G401 (cell line): ENCODE measurements around the gene ALX1. TPM values are rescaled to one million over a fixed set of nuclear protein-coding genes. Genes with fewer than 3 reads are reported as not detected.

Experiments
- DNase-seq: peaks from one replicate; pipeline ENCODE4 v3.0.0-alpha.2; 2015; ENCODE audit warnings: low spot score
- in situ Hi-C: cut with HindIII; loops from 2 replicates; pipeline ENCODE4 v1.10.0; 2016; ENCODE audit warnings: low sequenced_read_pairs, mixed read lengths
- total RNA-seq: library from RNA; depleted of rRNA; stranded (reverse); fragments of >200 nt; shearing (Covaris generic); gene quantifications from 2 replicates; pipeline ENCODE4 v1.2.3, GENCODE V29; 2014; rRNA removed

ALX1 gene
- total RNA-seq = 2.0 and 7.9 TPM in 2 replicates

DNA sequence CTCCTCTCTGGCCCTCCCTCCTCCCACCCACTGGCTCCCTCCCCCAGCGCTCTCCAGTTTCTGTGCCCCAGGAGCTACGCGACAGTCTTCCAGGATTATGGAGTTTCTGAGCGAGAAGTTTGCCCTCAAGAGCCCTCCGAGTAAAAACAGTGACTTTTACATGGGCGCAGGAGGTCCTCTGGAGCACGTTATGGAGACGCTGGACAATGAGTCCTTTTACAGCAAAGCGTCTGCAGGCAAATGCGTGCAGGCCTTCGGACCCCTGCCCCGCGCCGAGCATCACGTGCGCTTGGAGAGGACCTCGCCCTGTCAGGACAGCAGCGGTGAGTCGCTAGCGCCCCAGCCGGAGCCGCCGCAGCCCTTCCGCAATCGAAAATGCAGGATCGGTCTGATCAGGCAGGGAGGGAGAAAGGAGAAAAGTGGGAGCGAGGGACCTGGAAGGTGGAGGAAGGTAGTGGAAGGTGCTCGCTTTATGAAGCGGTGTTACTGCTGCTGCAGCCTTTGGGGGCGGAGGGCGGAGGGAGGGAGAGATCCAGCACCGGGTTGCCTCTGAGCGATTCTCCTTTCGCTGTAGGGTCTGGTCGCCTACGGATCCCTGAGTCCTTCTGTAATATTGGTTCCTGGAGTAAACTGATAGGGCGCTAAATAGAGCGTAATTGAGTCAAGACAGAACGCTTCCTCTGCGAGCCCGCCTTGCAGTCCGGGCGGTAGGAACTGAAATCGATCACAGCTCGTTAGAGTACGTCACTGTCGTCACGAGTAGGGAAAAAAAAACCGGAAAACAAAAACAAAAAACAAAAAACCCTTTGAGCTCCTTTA, at the start of gene ALX1:
Gene ALX1 (plus strand): TSS at position 56 of the 819 bp plus-strand sequence. CDS start 42 bp downstream, at position 98.
- in situ Hi-C loops = no loop called here

DNA sequence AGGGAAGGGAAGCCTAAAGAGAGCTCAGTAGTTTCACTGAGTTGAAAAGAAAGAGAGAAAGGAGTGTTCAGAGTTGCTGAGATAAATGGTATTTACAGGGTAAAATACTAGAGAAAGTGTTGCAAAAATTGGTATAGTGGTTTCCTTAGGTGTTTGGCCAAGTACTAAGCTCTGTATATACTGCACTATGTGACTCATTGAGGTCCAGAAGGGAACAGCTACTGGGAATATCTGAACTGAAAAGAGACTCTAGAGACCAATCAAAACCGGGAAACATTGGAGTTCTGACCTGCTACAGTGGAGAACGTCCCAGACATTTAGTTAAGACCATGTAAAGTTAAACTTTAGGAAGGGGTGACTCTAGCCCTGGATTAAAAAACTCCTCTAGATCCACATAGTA, 42.7 kb upstream of the ALX1 start:
- in situ Hi-C loops = no loop called here
- DNase-seq = no peak

More for the DNA sequence above, at the start of gene ALX1:
- DNase-seq = no peak

DNA sequence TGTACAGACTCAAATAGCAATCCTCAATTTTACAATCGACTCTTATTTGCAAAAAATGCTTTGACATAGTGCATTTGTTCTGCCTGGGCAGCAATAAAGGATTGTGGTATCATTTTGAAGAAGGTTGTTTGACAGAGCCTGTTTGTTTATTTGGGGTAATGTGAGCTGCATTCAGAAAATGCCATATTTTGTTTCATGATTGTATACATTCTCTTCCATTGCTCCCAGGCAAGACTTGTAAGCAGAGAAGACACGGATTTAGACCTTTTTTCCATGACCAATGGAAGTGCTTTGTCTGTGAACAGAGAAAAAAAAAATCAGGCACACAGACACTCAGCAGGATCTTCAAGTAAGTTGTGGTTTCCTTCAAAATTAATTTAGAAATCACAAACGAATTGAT, 35.5 kb upstream of the ALX1 start:
- in situ Hi-C loops = no loop called here
- no peak for DNase-seq

DNA sequence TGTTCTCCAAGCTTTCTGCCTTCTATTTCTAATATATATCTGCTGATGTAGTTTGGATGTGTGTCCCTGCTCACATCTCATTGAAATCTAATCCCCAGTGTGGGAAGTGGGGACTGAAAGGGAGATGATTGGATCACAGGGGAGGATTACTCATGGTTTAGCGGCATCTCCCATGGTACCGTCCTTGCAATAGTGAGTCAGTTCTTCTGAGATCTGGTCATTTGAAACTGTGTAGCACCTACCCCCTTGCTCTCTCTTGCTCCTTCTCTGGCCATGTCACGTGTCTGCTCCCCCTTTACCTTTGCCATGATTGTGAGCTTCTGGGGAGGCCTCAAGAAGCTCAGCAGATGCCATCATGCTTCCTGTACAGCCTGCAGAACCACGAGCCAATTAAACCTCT, 26.2 kb upstream of the ALX1 start:
- in situ Hi-C loops = no loop called here
- DNase-seq = no peak

DNA sequence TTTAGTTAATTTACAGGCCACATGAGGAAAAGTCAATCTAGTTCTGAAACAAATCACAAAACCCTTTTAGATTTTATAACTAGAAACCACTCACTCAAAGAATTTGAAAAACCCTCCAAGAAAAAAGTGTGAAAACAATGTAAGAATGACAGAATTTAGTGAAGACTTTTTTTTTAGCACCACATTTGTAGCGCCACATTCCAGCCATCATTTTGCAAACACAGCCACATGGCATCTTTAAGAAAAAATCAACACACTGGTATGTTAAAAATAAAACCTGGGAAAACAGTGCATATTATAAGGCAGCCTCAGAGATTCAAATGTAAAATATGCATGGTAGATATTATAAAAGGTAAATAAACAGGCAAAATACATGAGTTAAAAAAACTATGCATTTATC, 22.3 kb upstream of the ALX1 start:
- no peak for DNase-seq
- in situ Hi-C loops = no loop called here

DNA sequence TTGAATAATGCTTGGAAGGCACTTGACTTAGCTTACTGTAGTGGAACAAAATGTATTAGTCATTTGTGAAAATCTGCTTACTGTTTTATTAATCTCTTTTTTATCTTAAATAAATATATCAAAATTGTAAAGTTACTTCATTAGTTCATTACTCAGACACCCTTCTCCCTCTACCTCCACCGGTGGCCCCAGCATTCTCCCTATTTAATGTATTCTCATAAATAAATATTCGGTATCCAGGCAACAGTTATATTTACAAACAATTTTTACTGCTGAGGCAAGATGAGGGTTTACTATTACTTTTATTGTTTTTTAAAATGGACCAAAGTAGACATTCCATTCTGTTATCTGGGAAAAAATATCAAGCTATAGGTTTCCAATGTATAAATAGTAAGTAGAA, 19.6 kb upstream of the ALX1 start:
- in situ Hi-C loops = no loop called here
- no peak for DNase-seq

DNA sequence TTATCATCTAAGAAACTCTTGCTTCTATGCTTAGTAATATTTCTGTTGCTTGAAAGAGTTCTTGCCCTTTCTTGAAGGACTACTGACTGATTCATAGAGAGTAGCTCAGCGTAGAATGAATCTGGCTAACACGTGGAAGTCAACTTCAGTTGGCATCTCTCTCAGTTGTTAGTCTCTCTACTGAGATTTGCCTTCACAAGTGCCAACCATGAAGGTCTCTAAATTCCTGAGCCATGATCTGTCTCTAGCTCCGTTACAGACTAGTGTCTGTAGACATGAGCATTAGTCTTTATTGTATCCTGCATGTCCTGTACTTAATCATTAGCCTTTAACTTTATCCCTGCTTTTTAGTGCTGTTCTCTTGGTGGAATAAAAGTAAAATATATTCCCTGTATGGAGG, 19.1 kb upstream of the ALX1 start:
- in situ Hi-C loops = no loop called here
- no peak for DNase-seq

- in situ Hi-C loops = no loop called here
- no peak for DNase-seq
Observed at GRCh38 chr12:85266356-85266755, 13.7 kb upstream of the ALX1 start.

- DNase-seq = no peak
Observed at GRCh38 chr12:85273381-85274314, 6.4 kb upstream of the ALX1 start.

DNA sequence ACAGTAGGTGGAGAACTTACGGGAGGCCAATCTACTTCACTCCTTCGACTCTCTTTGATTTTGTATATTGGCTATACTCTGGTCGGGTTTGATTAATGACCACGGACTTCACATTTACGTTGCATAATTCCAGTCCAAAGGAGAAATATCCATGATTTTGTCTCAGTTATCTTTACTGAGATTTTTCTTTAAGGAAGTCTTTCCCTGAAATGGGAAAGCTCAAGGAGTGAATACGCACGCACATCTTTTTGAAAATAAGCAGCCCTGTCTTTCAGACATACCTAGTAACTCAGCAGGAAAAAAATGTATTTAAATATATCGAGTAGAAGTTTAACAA, 5.7 kb upstream of the ALX1 start:
- no peak for DNase-seq
- in situ Hi-C loops = no loop called here

More at GRCh38 chr12:85273381-85274314, 6.4 kb upstream of the ALX1 start:
- in situ Hi-C loops = no loop called here

GRCh38 chr12:85275374-85275773, 4.6 kb upstream of the ALX1 start:
- no peak for DNase-seq
- in situ Hi-C loops = no loop called here

GRCh38 chr12:85277191-85277590, 2.8 kb upstream of the ALX1 start:
- in situ Hi-C loops = no loop called here

DNA sequence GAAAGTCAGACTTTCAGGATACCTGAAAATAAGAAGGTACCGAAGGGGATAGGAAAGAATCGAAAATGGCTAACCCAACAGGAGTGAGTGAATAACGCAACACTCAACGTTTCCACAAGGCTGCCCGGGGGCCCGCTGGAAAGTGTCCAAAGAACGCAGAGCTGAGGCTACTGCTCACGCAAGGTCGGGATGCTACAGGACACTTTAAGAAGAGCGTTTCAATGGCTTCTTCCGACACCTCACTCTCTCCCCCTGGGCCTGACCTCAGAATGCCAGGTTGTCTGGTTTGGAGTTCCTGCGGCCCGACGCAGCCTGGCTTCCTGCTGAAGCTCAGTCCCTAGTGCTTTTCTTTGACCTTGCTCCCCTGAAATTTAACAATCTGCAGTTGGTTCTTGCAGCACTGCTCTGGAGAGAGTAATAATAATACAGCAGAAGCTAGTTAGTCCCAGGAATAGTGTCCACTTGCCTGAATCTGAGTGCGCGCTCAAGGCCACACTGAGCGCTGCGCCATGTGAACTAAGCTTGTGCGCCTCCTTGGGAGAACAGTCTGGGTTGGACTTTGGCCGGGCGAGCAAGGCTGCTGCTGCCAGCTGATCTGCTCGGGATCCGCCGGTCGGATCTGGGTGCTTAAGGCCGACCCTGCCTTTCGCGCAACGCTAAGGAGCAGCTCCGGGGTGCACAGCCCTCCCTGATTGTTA, 2.0 kb upstream of the ALX1 start:
- no peak for DNase-seq
- in situ Hi-C loops = no loop called here

More at GRCh38 chr12:85277191-85277590, 2.8 kb upstream of the ALX1 start:
- DNase-seq = no peak

DNA sequence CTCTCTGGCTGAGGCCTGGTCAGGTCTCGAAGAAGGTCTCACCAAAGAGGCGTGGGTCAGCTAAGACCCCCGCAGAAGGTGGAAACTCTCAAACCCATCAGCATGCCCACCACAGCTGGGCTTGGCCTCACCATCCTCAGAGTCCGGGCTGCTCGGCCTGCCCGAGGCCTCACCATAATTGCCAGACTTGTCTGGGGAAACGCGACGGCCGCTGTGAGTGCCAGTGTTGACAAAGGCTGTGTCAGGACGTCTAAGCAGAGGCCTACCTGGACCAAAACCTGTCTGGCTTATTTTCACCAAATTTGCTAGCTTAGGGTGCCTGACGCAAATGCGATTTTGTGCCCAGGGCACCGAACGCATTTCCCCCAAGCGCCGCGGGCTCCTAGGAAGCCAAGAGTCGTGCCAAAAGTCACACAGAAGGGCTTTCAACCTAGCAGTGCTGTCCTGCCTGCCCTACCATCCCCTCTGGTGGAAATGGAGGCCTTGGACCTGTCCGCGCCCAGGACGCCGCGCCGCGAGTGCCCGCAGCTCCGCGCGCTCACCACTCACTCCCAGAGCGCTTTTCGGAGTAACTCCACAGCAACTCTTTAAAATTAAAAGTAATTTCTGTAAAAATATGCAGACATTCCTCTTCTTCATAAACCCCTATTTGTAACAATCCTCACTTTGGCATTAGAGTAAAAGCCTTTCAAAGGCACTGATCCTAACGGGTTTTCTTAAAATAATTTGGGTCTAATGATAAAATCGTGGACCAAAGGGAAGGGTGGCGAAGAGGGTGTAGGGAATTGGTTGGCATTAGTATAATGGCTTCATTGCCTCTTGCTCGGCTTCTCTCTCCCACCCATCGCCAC, 1.2 kb upstream of the ALX1 start:
- no peak for DNase-seq
- in situ Hi-C loops = no loop called here

- in situ Hi-C loops = no loop called here
- DNase-seq = no peak
Observed at GRCh38 chr12:85279449-85280164, 413 bp upstream of the ALX1 start.

- no peak for DNase-seq
- in situ Hi-C loops = no loop called here
Observed at GRCh38 chr12:85280984-85281630, 1.1 kb downstream of the ALX1 start.

GRCh38 chr12:85281636-85282312, 1.8 kb downstream of the ALX1 start:
- no peak for DNase-seq
- in situ Hi-C loops = no loop called here
